ENCODE data around the gene HSFX2.
"Not testable (repeated sequence)": the region's sequence is repeated elsewhere in the genome, so short reads cannot be mapped to it uniquely, and the experiment has no call there.

The HSFX2 gene, protein sequence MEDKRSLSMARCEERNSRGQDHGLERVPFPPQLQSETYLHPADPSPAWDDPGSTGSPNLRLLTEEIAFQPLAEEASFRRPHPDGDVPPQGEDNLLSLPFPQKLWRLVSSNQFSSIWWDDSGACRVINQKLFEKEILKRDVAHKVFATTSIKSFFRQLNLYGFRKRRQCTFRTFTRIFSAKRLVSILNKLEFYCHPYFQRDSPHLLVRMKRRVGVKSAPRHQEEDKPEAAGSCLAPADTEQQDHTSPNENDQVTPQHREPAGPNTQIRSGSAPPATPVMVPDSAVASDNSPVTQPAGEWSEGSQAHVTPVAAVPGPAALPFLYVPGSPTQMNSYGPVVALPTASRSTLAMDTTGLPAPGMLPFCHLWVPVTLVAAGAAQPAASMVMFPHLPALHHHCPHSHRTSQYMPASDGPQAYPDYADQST

DNA sequence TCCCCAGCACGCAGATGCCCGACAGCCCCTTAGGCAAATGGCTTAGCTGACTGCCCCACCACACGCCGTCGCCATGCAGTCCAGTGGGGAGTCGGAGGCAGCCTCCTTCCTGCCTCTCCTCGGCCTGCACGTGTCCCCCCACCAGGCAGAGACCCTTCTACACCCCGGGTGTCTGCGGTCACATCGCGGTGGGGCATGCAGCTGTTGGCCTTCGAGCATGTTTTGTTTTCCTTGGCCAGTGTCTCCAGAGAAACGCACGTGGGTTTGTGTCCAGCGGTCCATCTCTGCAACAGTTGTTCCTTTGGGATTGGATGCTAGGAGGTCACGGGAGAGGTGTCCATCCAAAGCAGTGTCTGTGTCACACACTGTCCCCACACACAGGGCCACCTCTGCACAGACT is at the start of gene HSFX2:
Gene HSFX2, minus strand, starts transcription at position 101 of the 400 bp plus-strand sequence. CDS start 614 bp downstream, outside the sequence.
- H3K27me3 Mint-ChIP-seq (ENCODE audit: low read depth); H3K27ac Mint-ChIP-seq; H3K4me1 Mint-ChIP-seq (ENCODE audit: low read depth); H3K4me3 Mint-ChIP-seq; H3K9me3 Mint-ChIP-seq; H3K36me3 Mint-ChIP-seq (ENCODE audit: low read depth): not testable (repeated sequence)

- Mint-ChIP-seq H3K4me3 (no peak overlapping the region), H3K36me3 (ENCODE audit: low read depth) (no peaks in the 10 kb centered on the region), H3K27me3 (ENCODE audit: low read depth) (peaks cover 4% of the 10 kb centered on the region), H3K27ac (no peak overlapping the region), H3K4me1 (ENCODE audit: low read depth) (no peaks in the 10 kb centered on the region), H3K9me3 (no peaks in the 10 kb centered on the region)
Observed at GRCh38 chrX:149643496-149643895, 48.4 kb upstream of the HSFX2 start.

GRCh38 chrX:149641835-149642234 is 46.7 kb upstream of the HSFX2 start:
- H3K27me3 Mint-ChIP-seq (ENCODE audit: low read depth) = peaks cover 4% of the 10 kb centered on the region
- H3K4me1 Mint-ChIP-seq (ENCODE audit: low read depth) = no peaks in the 10 kb centered on the region
- no peak overlapping the region for H3K27ac Mint-ChIP-seq
- no peaks in the 10 kb centered on the region for H3K36me3 Mint-ChIP-seq (ENCODE audit: low read depth)
- H3K9me3 Mint-ChIP-seq = peaks cover under 1% of the 10 kb centered on the region
- no peak overlapping the region for H3K4me3 Mint-ChIP-seq

GRCh38 chrX:149641432-149641831 is 46.3 kb upstream of the HSFX2 start:
- Mint-ChIP-seq H3K9me3 (peaks cover 4% of the 10 kb centered on the region), H3K4me1 (ENCODE audit: low read depth) (no peaks in the 10 kb centered on the region), H3K36me3 (ENCODE audit: low read depth) (no peaks in the 10 kb centered on the region), H3K4me3 (no peak overlapping the region), H3K27ac (no peak overlapping the region), H3K27me3 (ENCODE audit: low read depth) (peaks cover 4% of the 10 kb centered on the region)

DNA sequence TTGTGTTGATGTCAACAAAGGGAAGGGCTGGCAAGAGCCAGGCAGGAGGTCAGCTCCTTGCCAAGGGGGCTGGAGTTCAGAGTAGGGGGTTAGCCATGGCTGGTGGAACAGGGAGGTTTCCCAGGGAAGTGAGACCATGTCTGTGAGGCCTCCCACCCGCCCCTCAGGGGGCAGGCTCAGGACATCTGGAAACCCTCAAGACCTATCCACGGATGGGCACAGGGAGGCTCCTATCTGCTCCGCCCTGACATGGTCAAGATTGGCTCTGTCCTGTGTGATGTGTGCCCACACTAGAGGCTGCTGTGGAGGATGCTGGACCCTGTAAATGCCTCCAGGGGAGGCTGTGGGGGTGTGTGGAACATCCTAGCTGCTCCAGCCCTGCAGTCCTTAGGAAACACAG is 44.5 kb upstream of the HSFX2 start:
- no peaks in the 10 kb centered on the region for H3K4me1 Mint-ChIP-seq (ENCODE audit: low read depth)
- no peaks in the 10 kb centered on the region for H3K27me3 Mint-ChIP-seq (ENCODE audit: low read depth)
- H3K36me3 Mint-ChIP-seq (ENCODE audit: low read depth) = no peaks in the 10 kb centered on the region
- H3K9me3 Mint-ChIP-seq = peaks cover 5% of the 10 kb centered on the region
- no peak overlapping the region for H3K4me3 Mint-ChIP-seq
- H3K27ac Mint-ChIP-seq = no peak overlapping the region

- Mint-ChIP-seq H3K4me3 (no peak overlapping the region), H3K4me1 (ENCODE audit: low read depth) (no peaks in the 10 kb centered on the region), H3K27me3 (ENCODE audit: low read depth) (no peaks in the 10 kb centered on the region), H3K27ac (no peak overlapping the region), H3K36me3 (ENCODE audit: low read depth) (no peaks in the 10 kb centered on the region), H3K9me3 (peaks cover 5% of the 10 kb centered on the region)
Observed at GRCh38 chrX:149638860-149639259, 43.7 kb upstream of the HSFX2 start.

GRCh38 chrX:149633511-149633910 is 38.4 kb upstream of the HSFX2 start:
- Mint-ChIP-seq H3K27ac (no peak overlapping the region), H3K4me1 (ENCODE audit: low read depth) (peaks cover 25% of the 10 kb centered on the region), H3K9me3 (peaks cover 5% of the 10 kb centered on the region), H3K36me3 (ENCODE audit: low read depth) (peaks cover 6% of the 10 kb centered on the region), H3K27me3 (ENCODE audit: low read depth) (peaks cover 3% of the 10 kb centered on the region), H3K4me3 (no peak overlapping the region)

GRCh38 chrX:149631234-149632165 is 36.4 kb upstream of the HSFX2 start, which contains the start of gene TMEM185A:
TMEM185A (minus strand) TSS chrX:149631792; CDS start chrX:149631580, 212 bp downstream.
- Mint-ChIP-seq H3K4me3 (peak within 1 kb of the TSS; percentile 95), H3K27ac (peak within 1 kb of the TSS; percentile 87), H3K9me3 (peaks cover under 1% of the 10 kb centered on the region), H3K36me3 (ENCODE audit: low read depth) (peaks cover 8% of the 10 kb centered on the region), H3K27me3 (ENCODE audit: low read depth) (peaks cover 3% of the 10 kb centered on the region), H3K4me1 (ENCODE audit: low read depth) (peaks cover 32% of the 10 kb centered on the region)

- Mint-ChIP-seq H3K36me3 (ENCODE audit: low read depth) (peaks cover 8% of the 10 kb centered on the region), H3K4me1 (ENCODE audit: low read depth) (peaks cover 32% of the 10 kb centered on the region), H3K27me3 (ENCODE audit: low read depth) (peaks cover 3% of the 10 kb centered on the region), H3K4me3 (peak overlapping the region; percentile 95), H3K27ac (peak overlapping the region; percentile 87), H3K9me3 (no peaks in the 10 kb centered on the region)
Observed at GRCh38 chrX:149630681-149631233, 35.6 kb upstream of the HSFX2 start.

- peak overlapping the region; percentile 95 for H3K4me3 Mint-ChIP-seq
- H3K36me3 Mint-ChIP-seq (ENCODE audit: low read depth) = peaks cover 8% of the 10 kb centered on the region
- peak overlapping the region; percentile 5 for H3K27ac Mint-ChIP-seq
- H3K9me3 Mint-ChIP-seq = no peaks in the 10 kb centered on the region
- peaks cover 32% of the 10 kb centered on the region for H3K4me1 Mint-ChIP-seq (ENCODE audit: low read depth)
- peaks cover 3% of the 10 kb centered on the region for H3K27me3 Mint-ChIP-seq (ENCODE audit: low read depth)
Observed at GRCh38 chrX:149629730-149630387, 34.7 kb upstream of the HSFX2 start.

- Mint-ChIP-seq H3K27ac (no peak overlapping the region), H3K4me3 (peak overlapping the region; percentile 21)
Observed at GRCh38 chrX:149628768-149629167, 33.7 kb upstream of the HSFX2 start.

GRCh38 chrX:149628280-149628679 is 33.2 kb upstream of the HSFX2 start:
- Mint-ChIP-seq H3K36me3 (ENCODE audit: low read depth) (peaks cover 8% of the 10 kb centered on the region), H3K4me3 (no peak overlapping the region), H3K9me3 (no peaks in the 10 kb centered on the region), H3K27ac (no peak overlapping the region), H3K4me1 (ENCODE audit: low read depth) (peaks cover 32% of the 10 kb centered on the region), H3K27me3 (ENCODE audit: low read depth) (peaks cover 3% of the 10 kb centered on the region)

More at GRCh38 chrX:149628768-149629167, 33.7 kb upstream of the HSFX2 start:
- Mint-ChIP-seq H3K36me3 (ENCODE audit: low read depth) (peaks cover 8% of the 10 kb centered on the region), H3K4me1 (ENCODE audit: low read depth) (peaks cover 32% of the 10 kb centered on the region), H3K9me3 (no peaks in the 10 kb centered on the region), H3K27me3 (ENCODE audit: low read depth) (peaks cover 3% of the 10 kb centered on the region)

DNA sequence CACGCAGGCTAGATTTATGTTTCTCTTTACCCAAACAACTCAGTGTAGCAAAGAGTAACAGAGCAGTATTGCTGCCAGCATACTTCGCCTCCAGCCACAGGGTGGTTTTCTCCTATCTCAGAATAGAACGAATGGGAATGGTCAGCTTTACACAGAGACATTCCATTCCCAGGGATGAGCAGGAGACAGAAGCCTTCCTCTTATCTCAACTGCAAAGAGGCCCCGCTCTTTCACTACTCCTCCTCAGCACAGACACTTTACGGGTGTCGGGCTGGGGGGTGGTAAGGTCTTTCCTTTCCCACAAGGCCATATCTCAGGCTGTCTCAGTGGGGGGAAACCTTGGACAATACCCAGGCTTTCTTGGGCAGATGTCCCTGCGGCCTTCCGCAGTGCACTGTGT is 31.7 kb upstream of the HSFX2 start:
- H3K27me3 Mint-ChIP-seq (ENCODE audit: low read depth); H3K4me3 Mint-ChIP-seq; H3K27ac Mint-ChIP-seq; H3K9me3 Mint-ChIP-seq: not testable (repeated sequence)
- Mint-ChIP-seq H3K4me1 (ENCODE audit: low read depth) (peaks cover 28% of the 10 kb centered on the region), H3K36me3 (ENCODE audit: low read depth) (peaks cover 10% of the 10 kb centered on the region)

DNA sequence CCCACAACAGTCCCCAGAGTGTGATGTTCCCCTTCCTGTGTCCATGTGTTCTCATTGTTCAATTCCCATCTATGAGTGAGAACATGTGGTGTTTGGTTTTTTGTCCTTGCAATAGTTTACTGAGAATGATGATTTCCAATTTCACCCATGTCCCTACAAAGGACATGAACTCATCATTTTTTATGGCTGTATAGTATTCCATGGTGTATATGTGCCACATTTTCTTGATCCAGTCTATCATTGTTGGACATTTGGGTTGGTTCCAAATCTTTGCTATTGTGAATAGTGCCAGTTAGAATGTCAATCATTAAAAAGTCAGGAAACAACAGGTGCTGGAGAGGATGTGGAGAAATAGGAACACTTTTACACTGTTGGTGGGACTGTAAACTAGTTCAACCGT is 24.5 kb upstream of the HSFX2 start:
- H3K36me3 Mint-ChIP-seq (ENCODE audit: low read depth); H3K4me3 Mint-ChIP-seq; H3K9me3 Mint-ChIP-seq; H3K4me1 Mint-ChIP-seq (ENCODE audit: low read depth); H3K27ac Mint-ChIP-seq; H3K27me3 Mint-ChIP-seq (ENCODE audit: low read depth): not testable (repeated sequence)

Data from T-helper 1 cell treated with Interleukin-12 subunit alpha and Interleukin-12 subunit beta and Interleukin-4 antibody, amounts not matched to agents 30 μg/mL and 1 μg/mL, for 36 hours (primary cell).